CD4-positive, alpha-beta T cell (primary cell): ENCODE measurements around the gene SHPK. TPM values are rescaled to one million over a fixed set of nuclear protein-coding genes. Genes with fewer than 3 reads are reported as not detected.

ENCODE experiments used
- ATAC-seq: fragments of 200-7000 bp; cut with Tn5 transposase; one replicate; pipeline ENCODE4 v1.10.0; 2022; ENCODE audit warnings: mild to moderate bottlenecking; ENCODE audit not compliant: poor library complexity
- CTCF ChIA-PET: fragments of 350-600 bp; sonication (Branson Sonifier 250); formaldehyde crosslinking; loops from one replicate; lab custom pipeline; 2021; ENCODE audit warnings: antibody characterized with exemption, inconsistent platforms; lab: Charles Lee
- POLR2A ChIA-PET: fragments of 350-600 bp; sonication (Branson Sonifier 250); formaldehyde crosslinking; loops from one replicate; lab custom pipeline; 2021; ENCODE audit warnings: antibody characterized with exemption, inconsistent platforms; lab: Charles Lee
- DNase-seq, 14 experiments: peaks; one replicate each; pipeline ENCODE4 v3.0.0-alpha.2; 2013 to 2020; ENCODE audit warnings: mixed read lengths in 2 of 14
- H3K27ac ChIP-seq, 2 donors: one replicate each; pipeline versions ENCODE4 v1.5.1 to v1.7.0; 2013; ENCODE audit warnings: low read length in 2 of 2, low read depth in 1 of 2, mild to moderate bottlenecking in 1 of 2
- H3K27me3 ChIP-seq, 2 experiments: 1 replicate in 1 of 2; 2 replicates in 1 of 2; pipeline versions ENCODE4 v1.6.1 to v1.7.0; 2013; ENCODE audit warnings: low read length in 2 of 2, control low read depth in 1 of 2, mild to moderate bottlenecking in 1 of 2, moderate library complexity in 1 of 2; ENCODE audit not compliant: insufficient read depth in 2 of 2, control insufficient read depth in 1 of 2
- H3K36me3 ChIP-seq: one replicate; pipeline ENCODE4 v1.6.1; 2013; ENCODE audit warnings: low read length, control low read depth; ENCODE audit not compliant: insufficient read depth
- H3K4me1 ChIP-seq: one replicate; pipeline ENCODE4 v1.6.1; 2013; ENCODE audit warnings: low read length, control low read depth; ENCODE audit not compliant: insufficient read depth
- H3K4me3 ChIP-seq: one replicate; pipeline ENCODE4 v1.5.1; 2013; ENCODE audit warnings: mild to moderate bottlenecking, low read length, moderate library complexity
- H3K9me3 ChIP-seq, 2 experiments: 1 replicate in 1 of 2; 2 replicates in 1 of 2; pipeline versions ENCODE4 v1.6.1 to v1.7.0; 2013; ENCODE audit warnings: low read length in 2 of 2, mild to moderate bottlenecking in 2 of 2, control low read depth in 1 of 2, moderate library complexity in 1 of 2; ENCODE audit not compliant: control insufficient read depth in 1 of 2, insufficient read depth in 1 of 2
- H3K27ac Mint-ChIP-seq: one replicate; pipeline ENCODE4 v1.8.0; 2020; ENCODE audit warnings: mixed read lengths
- H3K27me3 Mint-ChIP-seq: one replicate; pipeline ENCODE4 v1.8.0; 2021; ENCODE audit warnings: mixed read lengths
- H3K36me3 Mint-ChIP-seq: one replicate; pipeline ENCODE4 v1.8.0; 2021; ENCODE audit warnings: low read depth, mixed read lengths
- H3K4me1 Mint-ChIP-seq: one replicate; pipeline ENCODE4 v1.8.0; 2021; ENCODE audit warnings: low read depth, mixed read lengths
- H3K4me3 Mint-ChIP-seq: one replicate; pipeline ENCODE4 v1.8.0; 2020; ENCODE audit warnings: mild to moderate bottlenecking, mixed read lengths
- H3K9me3 Mint-ChIP-seq: one replicate; pipeline ENCODE4 v1.8.0; 2020; ENCODE audit warnings: mixed read lengths
- CTCF ChIP-seq: fragments of 200-600 bp; IDR thresholded peaks from one replicate; pipeline ENCODE4 v1.8.0; 2022; ENCODE audit warnings: antibody characterized with exemption, mild to moderate bottlenecking
- intact Hi-C, 2 experiments: fragments of 100-400 bp; cut with DNase I in 1 of 2; cut with micrococcal nuclease in 1 of 2; formaldehyde crosslinking; loops; one replicate each; pipeline versions ENCODE4 v1.15.1 to v1.9.0; 2023 to 2025; cut with DNase I, micrococcal nuclease
- total RNA-seq, 174 experiments: library from RNA in 2 of 174; stranded (reverse) in 2 of 174; gene quantifications; one replicate each; pipeline ENCODE4 v1.2.3 and lab custom pipeline; 2021 to 2026

SHPK gene
- total RNA-seq, 2 experiments from 2014 or later: 3.4 TPM

DNA sequence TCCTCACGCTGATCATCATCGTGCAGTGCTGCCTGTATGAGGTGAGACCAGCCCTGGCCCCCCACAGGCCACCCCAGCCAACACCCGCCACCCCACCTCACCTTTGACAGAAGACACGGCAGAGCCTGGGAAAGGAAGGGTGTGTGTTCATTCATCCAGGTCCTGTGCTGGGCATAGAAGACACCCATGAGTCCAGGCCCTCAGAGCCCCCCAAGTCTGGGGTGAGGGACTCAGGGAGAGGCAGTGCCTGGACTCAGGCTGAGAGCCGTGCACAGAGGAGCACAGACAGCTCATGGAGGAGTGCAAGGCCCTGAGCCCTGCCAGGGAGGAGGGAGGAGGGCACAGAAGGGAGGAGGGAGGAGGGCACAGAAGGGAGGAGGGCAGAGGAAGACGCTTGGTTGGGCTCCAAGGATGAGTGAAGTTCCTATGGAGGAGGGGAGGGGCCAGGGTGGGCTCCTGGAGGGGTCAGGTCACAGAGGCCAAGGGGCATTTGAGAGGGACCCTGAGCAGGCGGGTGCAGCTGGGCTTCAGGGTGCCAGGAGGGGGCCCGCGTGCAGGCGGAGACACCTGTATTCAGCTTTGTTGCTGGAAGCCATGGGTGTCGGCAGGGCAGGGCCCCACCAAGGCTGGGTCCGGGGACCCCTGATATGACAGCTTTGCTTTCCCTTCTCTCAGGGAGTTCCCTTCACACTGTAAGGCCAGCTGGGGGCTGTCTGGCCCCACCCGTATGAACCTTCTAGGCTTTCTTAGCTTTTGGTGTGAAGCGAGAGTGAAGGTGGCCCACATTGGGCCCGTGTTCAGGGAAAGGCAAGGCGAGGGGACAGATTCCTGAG is 20.9 kb upstream of the SHPK start:
- CTCF ChIA-PET: no interaction called here

GRCh38 chr17:3656353-3656752 is 20.3 kb upstream of the SHPK start:
- ChIA-PET POLR2A (no interaction called here), CTCF (no interaction called here)
- H3K27ac ChIP-seq: no peak overlapping the region
- ATAC-seq (no peak), DNase-seq (no peak)
- H3K36me3 ChIP-seq: peaks cover 3% of the 10 kb centered on the region
- Mint-ChIP-seq H3K4me3 (no peak overlapping the region), H3K27ac (no peak overlapping the region), H3K27me3 (no peaks in the 10 kb centered on the region), H3K4me1 (no peaks in the 10 kb centered on the region), H3K9me3 (no peaks in the 10 kb centered on the region), H3K36me3 (no peaks in the 10 kb centered on the region)
- TF ChIP-seq CTCF: no peak
- no peak overlapping the region for H3K4me3 ChIP-seq
- no peaks in the 10 kb centered on the region for H3K27me3 ChIP-seq
- intact Hi-C loops: no loop called here
- no peaks in the 10 kb centered on the region for H3K9me3 ChIP-seq
- H3K4me1 ChIP-seq: no peaks in the 10 kb centered on the region

More for the DNA sequence above, 20.9 kb upstream of the SHPK start:
- Histone ChIP-seq H3K4me1 (no peaks in the 10 kb centered on the region), H3K9me3 (no peaks in the 10 kb centered on the region), H3K27ac (no peak overlapping the region), H3K4me3 (no peak overlapping the region), H3K36me3 (peaks cover 3% of the 10 kb centered on the region), H3K27me3 (no peaks in the 10 kb centered on the region)
- ATAC-seq (no peak), DNase-seq (no peak)
- intact Hi-C loops: no loop called here
- Mint-ChIP-seq H3K27me3 (no peaks in the 10 kb centered on the region), H3K27ac (no peak overlapping the region), H3K4me3 (no peak overlapping the region), H3K9me3 (no peaks in the 10 kb centered on the region), H3K36me3 (no peaks in the 10 kb centered on the region), H3K4me1 (no peaks in the 10 kb centered on the region)
- POLR2A ChIA-PET: no interaction called here
- TF ChIP-seq CTCF: no peak

- Mint-ChIP-seq H3K4me1 (no peaks in the 10 kb centered on the region), H3K4me3 (no peak overlapping the region), H3K9me3 (no peaks in the 10 kb centered on the region), H3K36me3 (no peaks in the 10 kb centered on the region), H3K27ac (no peak overlapping the region), H3K27me3 (no peaks in the 10 kb centered on the region)
- ATAC-seq (no peak), DNase-seq (no peak)
- H3K36me3 ChIP-seq: peaks cover under 1% of the 10 kb centered on the region
- intact Hi-C loops: no loop called here
- H3K27ac ChIP-seq: no peak overlapping the region
- no peaks in the 10 kb centered on the region for H3K9me3 ChIP-seq
- H3K4me1 ChIP-seq: no peaks in the 10 kb centered on the region
- TF ChIP-seq CTCF: no peak
- H3K27me3 ChIP-seq: no peaks in the 10 kb centered on the region
- H3K4me3 ChIP-seq: no peak overlapping the region
- ChIA-PET CTCF (no interaction called here), POLR2A (no interaction called here)
Measured at GRCh38 chr17:3655766-3656165, 19.7 kb upstream of the SHPK start.
